ENCODE measurements around the gene LRP1B.

- TF ChIP-seq EP300 (conservative IDR thresholded peaks at IDR 0.05; ENCODE audit: poor library complexity, severe bottlenecking) (no peak), RAD21 (conservative IDR thresholded peaks at IDR 0.05) (no peak), CTCF (IDR thresholded peaks at IDR 0.05; ENCODE audit: poor library complexity, severe bottlenecking) (no peak), EZH2 (IDR thresholded peaks at IDR 0.05; ENCODE audit: borderline replicate concordance, insufficient read depth, low read length, poor library complexity, severe bottlenecking) (no peak), REST (IDR thresholded peaks at IDR 0.05; ENCODE audit: borderline replicate concordance) (no peak)
Measured at GRCh38 chr2:141506135-141506534, 624.7 kb downstream of the LRP1B start.

All from neural cell (in vitro differentiated cells).